HPDE6-E6E7 (cell line): Measurements from ENCODE around the gene SEC31A.
"Not testable (repeated sequence)": the region's sequence is repeated elsewhere in the genome, so short reads cannot be mapped to it uniquely, and the experiment has no call there.

Source experiments
- DNase-seq: peaks from one replicate; pipeline ENCODE4 v3.0.0; 2011; ENCODE audit warnings: missing footprints; ENCODE audit errors: extremely low spot score

SEC31A gene

GRCh38 chr4:82890901-82891706 lies at the start of gene SEC31A:
Gene SEC31A, minus strand, starts transcription at chr4:82891153. Its CDS starts 9,217 bp downstream, at chr4:82881936.
- DNase-seq, result peak; percentile 64

DNA sequence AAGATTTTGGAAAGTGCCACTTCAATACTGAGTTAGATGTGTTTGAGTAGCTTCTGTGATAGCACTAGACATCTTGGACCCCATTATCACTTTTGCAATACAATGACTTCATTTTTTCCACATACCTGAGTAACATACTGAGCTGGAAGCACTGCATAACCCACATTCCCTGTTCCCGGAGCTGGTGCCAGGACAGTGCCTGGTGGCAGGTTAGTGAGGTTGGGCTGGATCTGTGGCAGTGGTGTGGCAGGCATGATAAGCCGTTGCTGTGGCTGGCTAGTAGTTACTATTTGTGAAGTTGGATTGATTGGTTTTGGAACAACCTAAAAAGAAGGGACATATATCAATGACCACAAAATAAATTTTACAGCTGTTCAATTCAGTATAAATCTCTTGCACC lies 48.5 kb upstream of the SEC31A start:
- DNase-seq, result no peak

- DNase-seq, result no peak
Measured at GRCh38 chr4:82934441-82934840, 43.5 kb upstream of the SEC31A start.

DNA sequence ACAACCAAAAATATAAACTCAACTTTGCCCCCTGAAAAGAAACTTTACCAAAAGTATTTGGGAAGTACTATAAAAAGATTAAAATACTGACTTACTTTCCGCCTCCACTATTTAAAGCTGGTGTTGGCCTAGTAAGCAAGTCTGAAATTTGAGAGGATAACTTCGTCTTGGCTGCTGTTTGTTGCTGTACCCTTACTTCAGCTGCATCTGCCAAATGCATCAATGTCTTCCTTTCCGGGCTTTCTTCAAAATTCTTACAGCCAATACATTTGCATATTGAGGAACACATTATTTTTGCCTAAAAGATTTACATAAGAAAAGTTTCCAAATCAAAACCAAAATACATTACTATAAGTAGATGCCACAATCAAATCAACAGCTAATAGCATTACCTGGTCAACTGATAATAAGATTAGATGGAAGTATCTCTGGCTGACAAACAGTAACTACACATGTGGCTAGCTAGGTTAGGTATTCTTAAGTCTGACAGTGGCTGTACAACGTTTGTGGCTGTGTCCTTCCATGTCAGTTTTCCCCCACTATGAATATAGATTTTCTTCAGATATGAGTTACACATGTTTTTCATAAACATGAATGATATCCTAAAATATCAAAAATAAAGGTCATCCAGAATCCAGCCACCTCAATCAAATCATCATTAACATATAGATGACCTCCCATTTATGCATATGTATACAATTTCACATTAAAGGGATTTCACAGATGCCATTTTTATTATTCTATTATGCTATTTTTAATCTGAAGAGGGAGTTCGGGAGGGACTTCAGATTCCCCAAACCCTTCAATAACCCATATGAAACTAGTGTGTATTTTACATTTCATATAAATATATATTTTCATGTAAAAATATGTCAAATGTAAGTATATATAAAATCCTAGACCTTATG lies 40.1 kb upstream of the SEC31A start:
- no peak for DNase-seq

- DNase-seq, result no peak
Measured at GRCh38 chr4:82921795-82922194, 30.8 kb upstream of the SEC31A start.

DNA sequence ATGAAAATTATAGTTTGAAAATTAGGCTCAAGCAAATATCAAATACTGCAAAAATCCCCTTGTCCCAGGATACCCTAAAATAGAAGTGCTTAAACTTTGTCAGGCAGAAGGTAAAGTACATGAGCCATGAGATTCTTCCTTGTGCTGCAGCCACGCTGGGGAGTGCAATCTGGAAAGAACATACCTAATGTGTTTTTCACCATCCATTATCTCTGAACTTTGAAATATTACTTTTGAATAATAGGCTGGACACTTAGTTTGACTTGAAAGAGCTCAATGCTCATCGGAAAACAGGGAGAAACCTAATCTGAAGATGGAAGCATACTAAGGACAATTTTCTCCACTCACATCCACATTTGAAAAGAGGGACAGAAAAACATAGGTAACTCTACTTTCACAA lies 28.4 kb upstream of the SEC31A start:
- DNase-seq, result no peak

DNA sequence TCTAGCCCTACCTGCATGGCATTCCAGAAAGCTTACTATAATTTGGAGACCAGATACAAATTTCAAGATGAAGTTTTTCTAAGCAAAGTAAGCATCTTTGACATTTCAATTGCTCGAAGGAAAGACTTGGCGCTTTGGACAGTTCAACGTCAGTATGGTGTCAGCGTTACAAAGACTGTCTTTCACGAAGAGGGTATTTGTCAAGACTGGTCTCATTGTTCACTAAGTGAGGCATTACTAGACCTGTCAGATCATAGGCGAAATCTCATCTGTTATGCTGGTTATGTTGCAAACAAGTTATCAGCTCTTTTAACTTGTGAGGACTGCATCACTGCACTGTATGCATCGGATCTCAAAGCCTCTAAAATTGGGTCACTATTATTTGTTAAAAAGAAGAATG lies 27.1 kb upstream of the SEC31A start:
- no peak for DNase-seq

- not testable (repeated sequence) for DNase-seq
Measured at GRCh38 chr4:82913968-82914367, 23.0 kb upstream of the SEC31A start.

DNA sequence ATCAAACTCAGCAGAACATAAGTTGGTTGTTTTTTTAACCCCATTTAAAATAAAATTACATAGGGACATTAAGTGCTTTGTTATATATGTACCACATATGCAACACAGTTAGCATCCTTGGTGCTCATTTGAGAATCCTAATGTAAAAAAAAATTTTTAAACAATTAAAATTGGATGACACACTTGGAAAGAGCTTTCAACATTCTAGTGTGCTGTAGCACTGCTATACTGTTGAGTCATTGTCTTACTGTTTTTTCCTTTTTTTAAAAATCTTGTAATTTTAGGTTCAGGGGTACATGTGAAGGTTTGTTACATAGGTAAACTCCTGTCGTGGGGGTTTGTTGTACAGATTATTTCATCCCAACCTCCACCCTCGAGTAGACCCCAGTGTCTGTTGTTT lies 22.4 kb upstream of the SEC31A start:
- no peak for DNase-seq

- DNase-seq, result no peak
Measured at GRCh38 chr4:82909326-82909725, 18.4 kb upstream of the SEC31A start.

DNA sequence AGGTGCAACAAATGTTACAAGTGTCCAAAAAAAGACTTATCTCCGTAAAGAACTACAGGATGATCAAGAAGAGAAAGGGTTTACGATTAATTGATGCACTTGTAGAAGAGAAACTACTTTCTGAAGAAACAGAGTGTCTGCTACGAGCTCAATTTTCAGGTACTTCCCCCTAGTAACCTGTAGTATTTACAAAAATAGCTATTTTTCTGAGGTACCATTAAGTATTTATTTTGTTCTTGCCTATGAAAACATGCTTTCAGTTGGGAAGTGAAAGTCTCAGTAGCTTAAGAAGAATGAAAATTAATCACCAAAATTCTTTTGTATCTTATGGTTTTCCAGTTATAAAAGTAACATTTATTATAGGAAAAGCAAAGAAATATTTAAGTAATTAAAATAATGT lies 15.5 kb upstream of the SEC31A start:
- no peak for DNase-seq

- DNase-seq, result peak; percentile 42
Measured at GRCh38 chr4:82905205-82905604, 14.3 kb upstream of the SEC31A start.

- no peak for DNase-seq
Measured at GRCh38 chr4:82903737-82904136, 12.8 kb upstream of the SEC31A start.

GRCh38 chr4:82901183-82901718 lies 10.3 kb upstream of the SEC31A start:
- DNase-seq, result no peak

GRCh38 chr4:82900411-82901182 lies 9.6 kb upstream of the SEC31A start, which contains the start of gene THAP9:
Gene THAP9, plus strand, starts transcription at chr4:82900735. Its CDS starts 68 bp downstream, at chr4:82900803.
- peak; percentile 88 for DNase-seq

GRCh38 chr4:82900066-82900410 lies 9.1 kb upstream of the SEC31A start:
- DNase-seq, result no peak

DNA sequence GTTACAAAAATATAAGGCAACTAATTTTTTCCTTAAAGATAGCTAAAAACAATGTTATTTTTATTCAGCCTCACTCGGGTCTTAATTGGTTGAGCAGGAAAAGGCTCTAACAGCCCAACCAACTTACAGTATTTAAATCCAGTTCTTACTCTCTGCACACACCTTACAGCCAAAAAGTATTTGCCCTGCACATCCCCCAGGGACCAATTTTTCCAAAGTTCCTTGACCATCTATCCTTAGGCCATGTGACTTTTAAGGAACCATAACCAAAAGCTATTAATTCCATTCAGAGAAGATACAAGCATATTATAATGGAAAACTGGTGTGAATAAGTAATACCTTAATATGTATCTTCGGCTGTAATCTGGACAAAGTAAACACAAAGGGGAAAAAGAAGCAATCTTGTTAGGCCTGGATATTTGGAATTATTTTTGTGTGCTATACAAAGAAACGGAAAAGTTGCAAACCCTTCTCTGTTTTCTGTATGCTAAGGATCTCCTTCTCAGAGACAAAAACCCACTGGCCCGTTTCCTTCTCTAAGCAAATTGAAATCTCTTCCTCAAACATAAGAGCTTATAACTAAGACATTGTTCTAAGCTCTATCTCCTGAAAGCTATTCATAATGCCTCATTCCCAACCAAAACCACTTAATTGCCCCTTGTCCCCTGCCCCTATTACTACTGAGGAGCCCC lies 8.6 kb upstream of the SEC31A start:
- no peak for DNase-seq

GRCh38 chr4:82898322-82899243 lies 7.6 kb upstream of the SEC31A start:
- no peak for DNase-seq

DNA sequence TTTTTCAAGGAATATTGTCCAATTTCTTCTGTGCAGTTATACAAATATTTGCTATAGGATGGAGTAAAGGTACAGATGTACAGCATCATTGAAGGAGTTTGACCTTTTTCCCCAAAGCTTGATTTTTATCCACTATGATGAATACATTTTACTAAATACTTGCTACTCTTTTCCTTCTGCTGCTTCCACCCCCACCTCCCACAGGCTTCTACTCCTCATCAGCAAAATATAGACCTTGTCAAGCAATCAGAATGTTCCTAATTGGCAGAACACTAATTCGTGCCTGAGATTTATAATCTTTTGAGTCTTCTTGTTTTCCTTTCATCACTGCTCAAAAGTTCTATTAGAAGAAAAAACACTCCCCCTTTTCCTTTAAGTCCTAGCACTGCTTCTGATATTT lies 5.8 kb upstream of the SEC31A start:
- no peak for DNase-seq

- no peak for DNase-seq
Measured at GRCh38 chr4:82893942-82894341, 3.0 kb upstream of the SEC31A start.
